Measurements from ENCODE around the gene DHCR7. TPM values are rescaled to one million over a fixed set of nuclear protein-coding genes. Genes with fewer than 3 reads are reported as not detected.

DHCR7 gene
- total and polyA plus RNA-seq, 2 experiments from 2014 or later: 84.0 to 166 TPM

GRCh38 chr11:71476926-71477640 lies 28.9 kb upstream of the DHCR7 start (continued):
- TF ChIP-seq ZNF462 (CRISPR knock-in tag; IDR thresholded peaks at IDR 0.05) (no peak), STAT1 (IDR thresholded peaks at IDR 0.05; ENCODE audit: unreplicated experiment) (no peak), JUNB (IDR thresholded peaks at IDR 0.05; ENCODE audit: unreplicated experiment) (no peak), CREB1 (CRISPR knock-in tag; IDR thresholded peaks at IDR 0.05; ENCODE audit: low read depth) (no peak), EZH2 (IDR thresholded peaks at IDR 0.05; ENCODE audit: low read depth, unreplicated experiment) (no peak), ZNF114 (CRISPR knock-in tag; IDR thresholded peaks at IDR 0.05) (no peak), ETS1 (IDR thresholded peaks at IDR 0.05) (no peak)

GRCh38 chr11:71476031-71476430 lies 27.8 kb upstream of the DHCR7 start:
- Histone ChIP-seq H3K4me2 (no peak overlapping the region), H3K79me2 (replicated peaks; ENCODE audit: insufficient read depth) (no peaks in the 10 kb centered on the region), H3K4me1 (ENCODE audit: insufficient read depth) (no peaks in the 10 kb centered on the region), H2AFZ (no peak overlapping the region), H4K20me1 (replicated peaks; ENCODE audit: insufficient read depth) (no peaks in the 10 kb centered on the region), H3K27me3 (ENCODE audit: insufficient read depth) (no peaks in the 10 kb centered on the region), H3K36me3 (ENCODE audit: insufficient read depth) (peaks cover 5% of the 10 kb centered on the region), H3K9me2 (ENCODE audit: insufficient read depth) (no peaks in the 10 kb centered on the region), H3K4me3 (no peak overlapping the region), H3F3A (replicated peaks; ENCODE audit: low read depth) (no peaks in the 10 kb centered on the region), H3K27ac (ENCODE audit: low read depth) (no peak overlapping the region)
- Mint-ChIP-seq H3K27ac (no peak overlapping the region), H3K36me3 (ENCODE audit: low read depth) (peaks cover 49% of the 10 kb centered on the region), H3K27me3 (ENCODE audit: insufficient read depth, low read depth, poor library complexity) (peaks cover 4% of the 10 kb centered on the region), H3K4me1 (peaks cover 12% of the 10 kb centered on the region), H3K4me3 (no peak overlapping the region), H3K9me3 (no peaks in the 10 kb centered on the region)
- DNase-seq (ENCODE audit: low spot score) (no peak), ATAC-seq (no peak)
- no peak for TF ChIP-seq JUNB (IDR thresholded peaks at IDR 0.05; ENCODE audit: unreplicated experiment)
- TF ChIP-seq POLR2AphosphoS5 (IDR thresholded peaks at IDR 0.05; ENCODE audit: low read depth): no peak
- TF ChIP-seq ZNF331 (CRISPR knock-in tag; IDR thresholded peaks at IDR 0.05; ENCODE audit: low read depth): no peak
- TF ChIP-seq EZH2phosphoT487 (IDR thresholded peaks at IDR 0.05; ENCODE audit: unreplicated experiment): no peak

All from GM23338 (cell line).